ENCODE data around the gene RFPL1. TPM values are rescaled to one million over a fixed set of nuclear protein-coding genes. Genes with fewer than 3 reads are reported as not detected.
"Not testable (repeated sequence)": the region's sequence is repeated elsewhere in the genome, so short reads cannot be mapped to it uniquely, and the experiment has no call there.

RFPL1 gene
- not detected in 2 replicates for total RNA-seq (2014; rRNA removed)
- polyA plus RNA-seq (2012) = 0.05 TPM

DNA sequence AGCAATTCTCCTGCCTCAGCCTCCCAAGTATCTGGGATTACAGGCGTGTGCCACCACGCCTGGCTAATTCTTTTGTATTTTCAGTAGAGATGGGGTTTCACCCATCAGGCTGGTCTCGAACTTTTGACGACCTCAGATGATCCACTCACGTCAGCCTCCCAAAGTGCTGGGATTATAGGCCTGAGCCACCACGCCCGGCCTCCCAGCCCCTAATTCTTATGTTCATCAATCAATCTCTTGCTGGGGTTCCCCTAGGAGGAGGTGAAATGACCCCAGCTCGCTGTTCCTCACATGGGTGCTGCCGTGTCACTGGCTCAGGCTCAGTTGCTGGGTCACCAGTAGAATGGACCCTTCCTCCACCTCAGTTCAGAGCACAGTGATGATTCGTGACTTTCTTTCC is at the start of gene RFPL1:
Gene RFPL1 (plus strand): TSS at position 301 of the 400 bp plus-strand sequence.
- not testable (repeated sequence) for DNase-seq (ENCODE audit: low read depth)

DNA sequence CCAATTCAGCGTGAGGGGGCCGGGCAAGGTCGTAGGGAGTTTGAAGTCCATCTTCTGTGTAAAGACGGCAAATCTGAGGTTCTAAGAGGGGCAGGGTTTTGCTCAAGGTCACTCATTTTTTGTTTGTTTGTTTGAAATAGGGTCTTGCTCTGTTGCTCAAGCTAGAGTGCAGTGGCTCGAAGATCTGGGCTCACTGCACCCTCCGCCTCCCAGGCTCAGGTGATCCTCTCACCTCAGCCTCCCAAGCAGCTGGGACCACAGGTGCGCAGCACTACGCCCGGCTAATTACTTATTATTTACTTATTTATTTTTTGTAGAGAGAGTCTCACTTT is 49.7 kb upstream of the RFPL1 start:
- DNase-seq (ENCODE audit: low read depth) = no peak

DNA sequence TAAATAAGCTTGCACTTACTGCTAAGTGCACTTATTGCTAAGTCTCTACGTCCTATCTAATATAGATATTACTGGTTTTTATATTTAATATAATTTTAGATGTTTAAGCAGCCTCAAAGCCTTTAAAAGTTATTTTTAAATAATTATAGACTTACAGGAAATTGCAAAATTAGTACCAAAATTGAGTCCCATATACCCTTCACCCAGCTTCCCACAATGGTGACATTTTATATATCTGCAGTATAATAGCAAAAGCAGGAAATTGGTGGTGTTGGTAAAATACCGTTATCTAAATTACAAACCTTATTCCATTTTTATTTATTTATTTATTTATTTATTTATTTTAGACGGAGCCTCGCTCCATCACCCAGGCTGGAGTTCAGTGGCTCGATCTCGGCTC is 48.1 kb upstream of the RFPL1 start:
- DNase-seq (ENCODE audit: low read depth) = no peak

DNA sequence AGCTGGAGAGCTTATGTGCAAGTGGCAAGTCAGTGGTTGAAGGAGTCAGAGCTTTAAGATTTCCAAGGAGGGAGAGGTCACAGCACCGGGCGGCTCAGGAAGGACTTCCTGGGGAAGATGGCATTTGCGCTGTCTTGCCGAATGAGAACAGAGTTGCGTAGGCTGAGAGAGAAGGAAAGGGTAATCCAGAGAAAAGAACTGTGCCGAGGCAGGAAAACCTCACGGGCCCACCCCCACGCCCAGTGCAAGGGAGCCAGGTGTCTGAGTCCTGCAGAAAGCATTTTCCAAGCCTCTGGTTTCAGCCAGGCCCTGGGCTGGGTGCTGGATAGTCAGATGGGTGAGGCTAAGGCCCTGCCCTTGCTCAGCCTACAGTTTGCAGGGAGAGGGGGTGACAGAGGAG is 46.8 kb upstream of the RFPL1 start:
- no peak for DNase-seq (ENCODE audit: low read depth)

DNA sequence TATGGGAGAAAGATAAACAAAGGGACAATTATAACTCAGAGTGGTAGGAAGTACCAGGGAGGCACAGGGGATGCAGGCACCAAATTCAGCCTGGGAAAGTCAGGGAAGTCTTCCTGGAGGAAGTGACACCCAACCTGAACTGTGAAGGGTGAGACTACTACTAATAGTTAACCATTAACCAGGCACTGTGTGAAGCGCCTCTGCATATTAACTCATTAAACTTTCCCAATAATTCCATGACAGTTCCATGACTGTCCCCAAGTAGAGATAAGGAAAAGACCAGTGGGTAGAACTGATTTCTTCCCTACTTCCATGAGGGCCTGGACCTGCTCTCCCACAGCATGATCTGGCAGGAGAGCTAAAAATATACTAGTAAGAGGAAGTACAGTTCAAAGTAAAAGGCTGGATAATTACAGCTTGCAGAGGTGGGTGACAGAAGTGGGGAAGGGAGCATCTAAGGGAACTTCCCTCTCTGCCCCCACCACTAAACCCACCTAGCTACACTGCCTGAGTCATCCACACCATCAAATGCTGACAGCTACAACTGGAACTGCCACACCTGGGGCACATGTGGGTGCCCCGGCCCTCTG is 45.3 kb upstream of the RFPL1 start:
- DNase-seq (ENCODE audit: low read depth) = no peak

DNA sequence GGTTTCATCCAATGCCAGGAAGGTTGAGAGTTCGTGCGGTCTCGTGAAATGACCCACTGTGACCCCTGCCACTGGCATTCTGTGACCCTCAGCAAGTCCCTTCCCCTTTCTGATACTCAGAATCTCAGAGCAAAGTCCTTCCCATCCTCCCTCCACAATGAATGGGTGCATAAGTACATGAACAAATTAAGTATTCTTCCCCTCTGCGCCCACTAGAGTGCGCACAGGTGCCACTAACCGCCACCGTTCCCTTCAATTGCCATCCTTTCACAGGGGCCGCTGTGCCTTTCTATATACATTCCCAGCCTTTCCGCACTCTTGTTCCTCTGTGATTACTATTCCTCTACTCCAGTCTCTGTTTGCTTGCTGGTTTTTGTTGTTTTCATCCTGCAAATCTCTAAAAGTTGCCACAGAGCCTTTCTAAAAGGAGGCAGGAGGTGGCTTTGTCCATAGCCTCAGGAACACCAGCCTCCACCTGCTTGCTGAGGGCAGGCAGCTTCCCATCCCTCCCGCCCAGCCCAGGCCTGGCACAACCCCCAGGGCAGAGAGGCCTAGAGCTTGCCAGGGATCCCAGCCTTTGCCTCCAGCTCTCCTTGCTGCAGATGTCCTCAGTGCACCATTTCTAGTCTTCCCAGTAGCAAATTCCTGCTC is 43.3 kb upstream of the RFPL1 start:
- peak; percentile 65 for DNase-seq (ENCODE audit: low read depth)

DNA sequence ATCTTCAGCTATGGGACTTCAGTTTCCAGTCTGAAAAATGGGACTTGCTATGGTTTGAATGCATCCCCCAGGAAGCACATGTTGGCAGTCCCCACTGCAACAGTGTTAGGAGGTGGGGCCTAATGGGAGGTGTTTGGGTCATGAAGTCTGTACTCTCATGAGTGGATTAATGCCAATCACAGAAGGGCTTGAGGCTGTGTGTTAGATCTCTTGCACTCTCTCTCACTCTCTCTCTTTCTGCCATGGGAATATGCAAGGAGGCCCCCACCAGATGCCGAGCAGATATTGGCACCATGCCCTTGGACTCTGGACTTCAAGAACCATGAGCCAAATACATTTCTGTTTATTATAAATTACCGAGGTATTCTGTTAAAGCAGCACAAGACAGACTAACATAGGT is 42.3 kb upstream of the RFPL1 start:
- no peak for DNase-seq (ENCODE audit: low read depth)

DNA sequence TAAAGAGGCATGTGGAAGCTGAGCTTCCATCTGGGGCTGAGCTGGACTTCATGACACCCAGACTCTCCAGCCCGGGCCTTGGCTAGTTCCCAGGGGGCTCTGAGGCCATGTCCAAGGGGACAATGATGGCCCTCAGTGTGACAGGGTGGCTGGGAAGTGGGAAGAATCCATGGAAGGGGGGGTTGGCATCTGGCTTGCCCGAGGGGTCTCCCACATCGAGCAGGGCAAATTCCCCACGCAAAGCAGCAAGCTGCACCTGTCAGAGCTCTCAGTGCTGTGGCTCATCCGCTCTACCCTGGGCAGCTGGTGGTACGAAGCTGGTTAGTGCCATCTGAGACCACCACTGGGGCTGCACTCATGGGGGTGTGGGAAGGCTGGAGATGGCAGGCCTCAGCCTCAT is 40.6 kb upstream of the RFPL1 start:
- no peak for DNase-seq (ENCODE audit: low read depth)

DNA sequence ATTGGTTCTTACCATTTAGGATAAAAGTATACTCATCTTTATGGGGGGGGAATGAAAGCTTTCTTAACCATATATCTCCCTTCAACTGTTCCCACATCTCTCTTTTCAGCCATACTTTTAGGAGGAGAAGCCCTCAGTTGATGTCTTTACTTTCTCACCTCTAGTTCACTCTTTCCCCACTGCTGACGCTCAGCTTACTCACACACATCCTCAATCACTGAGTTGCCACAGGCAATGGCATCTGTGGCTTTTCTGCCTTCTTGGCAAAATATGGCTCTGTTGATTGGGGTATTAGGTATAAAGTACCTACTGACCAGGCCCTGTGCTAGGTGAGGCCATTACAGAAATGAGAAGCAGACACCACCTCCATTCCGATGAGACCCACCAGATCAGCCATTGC is 37.8 kb upstream of the RFPL1 start:
- no peak for DNase-seq (ENCODE audit: low read depth)

DNA sequence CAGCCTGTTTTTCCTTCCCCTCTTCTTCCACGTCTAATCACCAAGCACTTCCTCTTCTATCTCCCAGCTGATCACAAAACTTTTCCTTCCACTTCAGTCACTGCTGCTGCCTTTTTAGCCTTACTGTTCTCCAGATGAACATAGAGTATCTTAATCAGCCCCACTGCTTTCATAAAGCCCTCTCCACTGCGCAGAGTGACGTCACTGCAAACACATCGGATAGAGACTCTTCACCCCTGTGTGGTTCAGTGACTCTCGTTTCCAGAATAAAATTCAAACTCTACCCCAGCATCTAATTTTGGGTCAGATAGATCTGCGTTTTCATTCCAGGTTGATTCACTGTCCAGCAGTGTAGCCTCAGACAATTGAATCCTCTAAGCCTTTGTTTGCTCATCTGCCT is 36.8 kb upstream of the RFPL1 start:
- not testable (repeated sequence) for DNase-seq (ENCODE audit: low read depth)

DNA sequence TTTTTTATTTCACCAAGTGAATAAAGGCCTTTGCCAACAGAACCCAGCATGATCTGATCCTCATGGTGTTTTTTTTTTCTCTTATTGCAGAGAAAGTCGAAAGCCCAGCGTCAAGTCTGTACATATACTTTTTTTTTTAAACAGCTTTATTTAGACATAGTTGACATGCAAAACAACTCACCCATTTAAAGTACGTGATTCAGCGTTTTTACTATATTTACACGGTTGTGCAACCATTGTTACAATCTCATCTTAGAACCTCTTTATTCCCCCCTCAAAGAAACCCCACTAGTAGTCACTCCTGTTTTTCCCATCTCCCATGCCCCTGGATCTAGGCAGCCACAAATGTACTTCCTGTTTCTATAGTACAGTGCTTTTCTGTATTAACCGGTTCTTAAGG is 29.4 kb upstream of the RFPL1 start:
- no peak for DNase-seq (ENCODE audit: low read depth)

DNA sequence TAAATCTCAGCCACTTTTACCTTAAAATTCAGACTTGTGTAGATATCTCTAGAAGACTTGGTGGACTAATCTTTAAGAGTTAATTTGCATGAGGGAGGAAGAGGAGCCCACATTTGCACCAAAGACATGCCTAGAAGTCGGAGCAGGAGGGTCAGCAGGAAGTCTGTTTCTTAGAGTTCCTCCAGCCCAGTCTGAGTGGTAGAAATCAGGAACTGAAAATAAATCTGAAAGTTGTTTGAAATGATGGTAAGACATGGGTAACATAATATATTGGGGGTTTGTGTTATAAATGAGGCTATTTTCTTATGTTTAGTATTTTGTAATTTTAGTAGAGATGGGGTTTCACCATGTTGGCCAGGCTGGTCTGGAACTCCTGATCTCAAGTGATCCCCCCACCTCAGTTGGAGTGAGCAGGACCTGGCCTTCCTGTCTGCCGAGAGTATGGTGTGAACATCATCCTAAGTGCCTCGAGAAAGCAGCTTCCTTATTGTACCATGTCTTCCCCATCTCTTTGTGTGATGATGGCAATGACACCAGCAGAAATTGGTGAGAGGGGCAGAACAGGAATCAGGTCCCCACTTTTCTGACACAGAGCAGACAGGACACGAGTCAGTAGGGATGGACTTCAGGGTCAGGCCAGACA is 26.7 kb upstream of the RFPL1 start:
- not testable (repeated sequence) for DNase-seq (ENCODE audit: low read depth)

DNA sequence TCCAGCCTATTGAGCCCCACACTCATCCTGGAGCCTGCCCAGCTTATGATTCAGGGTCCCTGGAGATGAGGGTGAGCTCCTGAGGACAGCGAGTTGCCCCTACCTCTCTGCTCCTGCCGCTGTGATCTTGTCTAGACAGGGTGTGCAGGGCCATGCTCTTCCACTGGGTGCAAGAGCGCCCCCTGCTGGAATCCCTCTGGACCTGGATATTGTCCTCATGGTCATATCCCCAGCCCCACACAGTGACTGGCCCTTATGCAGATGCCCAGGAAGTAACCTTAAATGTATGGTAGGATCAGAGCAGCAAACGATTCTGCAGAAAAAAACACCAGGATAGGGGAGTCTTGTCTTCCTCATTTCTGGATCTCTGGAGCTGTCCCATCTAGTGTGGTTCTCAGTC is 25.6 kb upstream of the RFPL1 start:
- DNase-seq (ENCODE audit: low read depth) = peak; percentile 24

DNA sequence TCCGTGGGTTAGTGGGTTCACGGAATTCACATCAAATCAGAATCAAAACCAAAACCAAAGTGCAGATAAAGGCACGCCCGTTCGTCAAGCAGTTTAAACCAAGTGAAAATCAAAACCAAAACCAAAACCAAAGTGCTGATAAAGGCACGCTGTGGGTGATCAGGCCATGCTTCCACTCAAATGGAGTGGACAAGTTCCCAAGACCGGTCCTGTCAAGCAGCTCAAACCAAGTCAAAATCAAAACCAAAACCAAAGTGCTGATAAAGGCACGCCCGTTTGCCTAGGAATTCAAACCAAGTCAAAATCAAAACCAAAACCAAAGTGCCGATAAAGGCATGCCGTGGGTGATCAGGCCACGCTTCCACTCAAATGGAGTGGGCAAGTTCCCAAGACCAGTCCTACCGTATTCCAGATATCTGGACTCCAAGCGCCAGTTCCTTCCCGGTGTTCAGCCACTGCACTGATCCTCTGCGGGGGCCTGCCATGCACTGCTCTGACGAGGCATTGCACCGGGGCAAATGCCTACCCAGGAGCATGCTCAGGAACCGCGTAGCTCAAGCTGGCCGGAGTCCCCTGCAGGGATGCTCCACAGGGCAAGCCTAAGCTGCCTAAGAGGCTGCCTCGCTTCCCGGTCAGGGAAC is 23.3 kb upstream of the RFPL1 start:
- peak; percentile 68 for DNase-seq (ENCODE audit: low read depth)

DNA sequence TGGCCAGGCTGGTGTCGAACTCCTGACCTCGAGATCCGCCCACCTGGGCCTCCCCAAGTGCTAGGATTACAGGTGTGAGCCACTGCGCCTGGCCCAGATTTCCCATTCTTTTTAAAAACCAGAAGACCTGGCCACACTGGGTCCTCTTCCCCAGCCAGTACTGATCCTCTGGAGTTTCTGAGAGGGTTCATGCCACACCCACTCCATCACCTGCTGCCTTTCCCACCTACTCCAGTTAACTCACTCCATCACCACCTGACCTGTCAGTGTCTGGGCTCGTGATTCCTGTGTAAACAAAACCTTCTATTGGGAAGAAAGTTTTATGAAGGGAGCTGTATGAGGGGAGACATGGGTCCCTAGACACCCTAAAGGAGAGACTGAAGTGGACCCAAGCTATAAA is 19.7 kb upstream of the RFPL1 start:
- not testable (repeated sequence) for DNase-seq (ENCODE audit: low read depth)

DNA sequence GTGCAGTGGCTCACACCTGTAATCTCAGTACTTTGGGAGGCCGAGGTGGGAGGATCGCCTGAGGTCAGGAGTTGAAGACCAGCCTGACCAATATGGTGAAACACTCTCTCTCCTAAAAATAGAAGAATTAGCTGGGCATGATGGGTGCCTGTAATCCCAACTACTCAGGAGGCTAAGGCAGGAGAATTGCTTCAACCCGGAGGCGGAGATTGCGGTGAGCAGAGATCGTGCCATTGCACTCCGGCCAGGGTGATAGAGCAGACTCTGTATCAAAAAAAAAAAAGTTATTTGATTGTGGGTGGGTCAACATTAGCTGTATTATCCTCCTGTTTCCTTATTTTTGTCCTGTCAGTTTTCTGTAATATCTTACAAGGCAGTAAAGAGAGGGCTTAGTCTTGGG is 11.9 kb upstream of the RFPL1 start:
- no peak for DNase-seq (ENCODE audit: low read depth)

DNA sequence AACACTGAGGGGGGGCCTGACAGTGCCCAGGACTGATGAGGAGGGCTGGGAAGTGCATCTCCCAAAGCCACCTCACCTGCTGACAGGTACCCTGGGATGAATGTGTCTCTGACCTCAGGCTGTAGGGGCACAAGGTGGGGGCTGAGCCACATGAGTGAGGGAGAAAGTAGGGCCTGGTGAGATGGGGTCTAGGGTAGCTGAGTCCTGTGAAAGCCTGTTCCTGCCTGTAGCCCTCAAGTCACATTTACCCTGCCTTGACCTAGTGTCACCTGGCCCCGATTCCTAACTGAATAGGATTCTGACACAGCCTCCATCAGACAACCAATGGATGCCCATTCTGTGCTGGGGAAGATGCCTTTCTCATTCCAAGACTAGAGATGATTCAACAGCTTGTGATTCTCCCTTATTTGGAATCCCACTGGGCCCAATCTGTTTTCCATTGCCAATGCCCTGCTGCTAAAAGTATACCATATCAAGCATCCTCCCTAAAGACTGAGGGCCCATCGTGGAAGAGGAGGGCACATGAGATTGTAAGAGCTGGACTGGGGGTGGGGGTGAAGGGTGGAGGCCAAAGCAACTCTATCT is 11.1 kb upstream of the RFPL1 start:
- DNase-seq (ENCODE audit: low read depth) = no peak

DNA sequence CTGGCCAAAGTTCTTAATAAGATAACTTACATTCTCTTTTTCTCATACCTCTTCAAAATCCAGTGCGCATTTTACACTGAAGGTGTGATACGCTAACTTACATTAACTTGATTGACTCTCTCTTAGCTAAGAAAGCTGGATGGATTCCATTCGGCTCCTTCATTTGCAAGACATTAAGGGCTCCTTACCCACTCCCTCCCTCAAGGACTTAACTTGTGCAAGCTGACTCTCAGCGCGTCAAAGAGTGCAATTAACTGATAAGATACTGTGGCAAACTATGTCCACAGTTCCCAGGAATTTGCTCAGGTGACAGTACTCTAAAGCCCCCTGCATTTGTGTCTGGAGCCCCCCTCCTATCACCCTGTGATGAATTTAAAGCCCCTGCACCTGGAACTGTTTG is 6.4 kb upstream of the RFPL1 start:
- no peak for DNase-seq (ENCODE audit: low read depth)

DNA sequence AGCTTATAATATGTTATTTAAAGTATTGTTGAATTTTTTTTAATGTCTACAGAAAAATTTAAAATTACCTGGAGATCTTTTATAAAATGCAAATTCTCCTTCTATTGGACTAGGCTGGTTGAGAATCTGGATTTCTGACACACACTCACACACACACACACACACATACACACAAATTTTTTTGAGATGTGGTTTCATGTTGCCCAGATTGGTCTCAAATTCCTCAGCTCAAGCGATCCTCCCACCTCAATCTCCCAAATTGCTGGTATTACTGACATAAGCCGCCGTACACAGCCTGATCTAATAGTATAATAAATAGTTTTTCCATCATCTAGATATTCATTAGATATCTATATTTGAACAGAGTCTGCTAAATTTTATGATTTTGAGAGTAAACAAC is 4.5 kb upstream of the RFPL1 start:
- DNase-seq (ENCODE audit: low read depth) = no peak

DNA sequence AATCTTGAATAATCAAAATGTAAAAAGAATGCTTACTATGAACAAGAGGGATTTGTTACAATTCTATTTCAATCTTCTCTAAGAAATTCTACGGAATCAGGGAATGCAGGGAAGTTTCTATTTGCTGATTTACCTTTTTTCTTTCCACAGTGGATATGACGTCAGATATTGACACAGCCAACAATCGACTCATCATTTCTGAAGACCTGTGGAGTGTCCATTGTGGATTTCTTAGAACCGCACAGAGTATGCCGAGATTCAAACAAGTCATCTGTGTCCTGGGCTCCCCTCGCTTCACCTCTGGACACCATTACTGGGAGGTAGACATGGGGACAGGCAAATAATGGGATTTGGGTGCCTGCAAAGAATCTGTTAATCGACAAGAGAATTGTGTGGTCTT is 4.1 kb upstream of the RFPL1 start:
- DNase-seq (ENCODE audit: low read depth) = no peak

DNA sequence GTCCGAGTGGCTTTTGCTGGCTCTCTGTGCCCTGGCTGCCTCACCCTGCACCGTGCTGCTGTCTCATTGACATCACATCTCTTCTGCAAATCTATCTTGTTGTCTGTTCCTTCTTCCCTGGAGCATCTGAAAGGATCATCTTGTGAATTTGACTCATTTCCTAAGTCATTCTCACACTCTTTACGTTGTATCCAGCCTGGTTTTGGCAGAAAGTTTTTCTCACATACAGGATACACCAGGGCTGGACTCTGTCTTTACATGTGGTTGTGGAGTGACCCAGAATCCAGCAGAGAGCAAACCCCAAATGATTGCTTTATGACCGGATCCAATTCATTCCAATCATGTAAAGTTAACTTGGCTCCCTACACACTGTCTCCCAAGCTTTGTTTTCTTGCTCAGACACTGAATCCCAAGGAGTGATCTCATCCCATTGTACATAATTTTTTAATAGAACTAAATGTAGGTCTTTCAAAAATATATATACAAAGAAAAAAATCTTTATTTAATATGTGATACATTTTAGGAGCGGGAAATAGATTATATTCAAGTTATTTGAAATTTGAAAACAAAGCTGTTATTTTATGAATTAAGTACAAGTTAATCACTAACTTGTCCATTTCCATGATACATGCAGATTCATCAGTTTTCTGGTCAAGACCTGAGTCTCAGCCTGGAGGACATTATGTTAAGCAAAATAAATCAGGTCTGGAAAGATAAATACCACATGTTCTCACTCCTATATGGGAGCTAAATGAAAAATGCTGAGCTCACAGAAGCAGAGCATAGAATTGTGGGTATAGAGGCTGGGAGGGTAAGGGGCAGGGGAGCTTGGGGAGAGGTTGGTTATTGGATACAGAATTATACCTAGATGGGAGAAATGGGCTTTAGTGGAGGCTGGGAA is 2.9 kb upstream of the RFPL1 start:
- no peak for DNase-seq (ENCODE audit: low read depth)

Data from LHCN-M2 (cell line).